GM10248 (cell line): Measurements from ENCODE around the gene GORASP1.
A peak's percentile ranks its signal among the peaks of the same experiment; 100 is the strongest.

Experiments used
- CTCF ChIA-PET: fragments of 300-600 bp; sonication (Branson Sonifier 250); formaldehyde crosslinking; extraction: SDS; loops from one replicate; lab custom pipeline; 2021; ENCODE audit warnings: antibody characterized with exemption; lab: Yijun Ruan, JAX
- POLR2A ChIA-PET: fragments of 350-650 bp; sonication (Branson Sonifier 250); formaldehyde crosslinking; extraction: SDS; loops from one replicate; lab custom pipeline; 2020; ENCODE audit warnings: antibody characterized with exemption; lab: Yijun Ruan, JAX
- DNase-seq: peaks from one replicate; pipeline ENCODE4 v3.0.0; 2012; ENCODE audit errors: extremely low spot score
- TF ChIP-seq, protein P1 (sequence below): IDR thresholded peaks from 2 replicates; pipeline ENCODE4 v1.5.1; 2012; ENCODE audit warnings: mild to moderate bottlenecking, low read depth; ENCODE audit errors: extremely low read depth, missing control alignments, control extremely low read depth

The GORASP1 gene

DNA sequence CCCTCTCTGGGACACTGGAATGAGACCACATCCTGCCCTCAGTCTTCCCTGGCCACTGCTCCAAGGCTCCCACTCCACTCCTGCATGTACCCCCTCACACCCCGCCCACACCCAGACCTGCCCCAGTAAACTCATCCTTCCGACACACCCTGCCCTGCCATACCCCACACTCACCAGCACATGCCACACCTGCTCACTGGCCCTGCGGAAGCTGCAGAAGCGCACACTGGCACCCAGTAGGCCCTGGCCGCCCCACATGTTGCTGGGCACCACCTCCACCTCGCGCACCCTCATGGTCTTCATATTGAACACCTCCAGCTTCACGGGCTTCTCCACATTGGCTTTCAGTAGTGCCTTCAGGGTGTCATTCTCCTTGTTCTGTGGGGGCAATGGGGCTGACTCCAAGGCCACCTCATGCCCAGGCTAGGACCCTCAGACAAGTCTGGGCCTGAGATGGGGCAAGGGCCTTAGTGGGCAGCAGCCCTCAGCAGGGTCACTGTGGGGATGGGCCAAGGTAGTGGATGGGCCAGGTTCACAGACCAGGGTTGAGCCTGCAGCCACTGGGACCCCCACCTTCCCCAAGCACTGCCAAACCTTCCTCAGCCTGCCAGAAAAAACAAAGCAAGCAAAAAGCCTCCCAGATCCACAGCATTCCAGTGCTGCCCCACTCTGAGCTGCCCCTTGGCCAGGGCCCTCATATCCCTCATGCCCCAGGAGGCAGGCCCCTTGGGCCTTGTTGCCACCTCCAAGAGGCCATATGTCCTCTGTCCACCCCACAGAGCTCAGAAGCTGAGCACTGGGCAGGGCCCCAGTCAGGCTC is 4.7 kb downstream of the GORASP1 start:
- ChIA-PET POLR2A (no interaction called here), CTCF (interaction anchor here (0.9 to 1.7 kb wide), 6 partner anchors 9 to 190 kb away, joined by 3 to 6 read pairs (median 4); no protein-coding TSS in a partner anchor)
- TF ChIP-seq, protein P1, sequence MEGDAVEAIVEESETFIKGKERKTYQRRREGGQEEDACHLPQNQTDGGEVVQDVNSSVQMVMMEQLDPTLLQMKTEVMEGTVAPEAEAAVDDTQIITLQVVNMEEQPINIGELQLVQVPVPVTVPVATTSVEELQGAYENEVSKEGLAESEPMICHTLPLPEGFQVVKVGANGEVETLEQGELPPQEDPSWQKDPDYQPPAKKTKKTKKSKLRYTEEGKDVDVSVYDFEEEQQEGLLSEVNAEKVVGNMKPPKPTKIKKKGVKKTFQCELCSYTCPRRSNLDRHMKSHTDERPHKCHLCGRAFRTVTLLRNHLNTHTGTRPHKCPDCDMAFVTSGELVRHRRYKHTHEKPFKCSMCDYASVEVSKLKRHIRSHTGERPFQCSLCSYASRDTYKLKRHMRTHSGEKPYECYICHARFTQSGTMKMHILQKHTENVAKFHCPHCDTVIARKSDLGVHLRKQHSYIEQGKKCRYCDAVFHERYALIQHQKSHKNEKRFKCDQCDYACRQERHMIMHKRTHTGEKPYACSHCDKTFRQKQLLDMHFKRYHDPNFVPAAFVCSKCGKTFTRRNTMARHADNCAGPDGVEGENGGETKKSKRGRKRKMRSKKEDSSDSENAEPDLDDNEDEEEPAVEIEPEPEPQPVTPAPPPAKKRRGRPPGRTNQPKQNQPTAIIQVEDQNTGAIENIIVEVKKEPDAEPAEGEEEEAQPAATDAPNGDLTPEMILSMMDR, result no peak
- no peak for DNase-seq

DNA sequence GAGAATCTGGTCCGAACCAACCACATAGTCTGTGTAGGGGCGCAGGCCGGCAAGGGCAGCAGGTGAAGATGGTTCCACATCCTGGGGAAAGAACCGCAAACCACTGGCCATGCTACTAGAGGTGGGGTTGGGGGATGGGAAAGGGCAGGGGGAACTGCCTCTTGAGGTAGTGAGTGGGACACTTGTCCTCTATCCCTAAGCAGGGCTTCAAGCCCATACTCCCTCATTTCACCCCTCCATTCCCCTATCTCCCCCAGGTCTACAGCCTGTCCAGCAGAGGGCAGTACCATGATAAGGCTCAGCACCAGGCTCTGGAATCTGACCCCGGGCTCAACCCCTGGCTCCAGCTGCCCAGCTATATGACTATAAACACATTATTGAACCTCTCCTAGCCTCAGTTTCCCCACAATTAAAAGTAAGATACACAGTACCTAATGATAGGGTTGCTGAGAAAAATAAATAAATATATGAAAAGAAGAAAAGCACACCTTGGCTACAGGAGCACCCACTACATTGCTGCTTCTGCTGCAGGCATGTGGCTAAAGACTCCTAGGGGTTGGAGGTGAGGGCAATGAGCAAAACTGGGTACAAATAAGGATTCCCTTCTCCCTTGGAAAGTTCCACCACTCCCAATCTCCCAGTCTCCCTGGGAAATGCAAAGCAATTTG is 6.3 kb downstream of the GORASP1 start:
- ChIA-PET POLR2A (no interaction called here), CTCF (interaction anchor here (1.0 to 1.6 kb wide), 6 partner anchors 9 to 190 kb away, joined by 3 to 10 read pairs (median 5); no protein-coding TSS in a partner anchor)
- TF ChIP-seq, protein P1, result peak; percentile 74
- DNase-seq, result peak; percentile 79

DNA sequence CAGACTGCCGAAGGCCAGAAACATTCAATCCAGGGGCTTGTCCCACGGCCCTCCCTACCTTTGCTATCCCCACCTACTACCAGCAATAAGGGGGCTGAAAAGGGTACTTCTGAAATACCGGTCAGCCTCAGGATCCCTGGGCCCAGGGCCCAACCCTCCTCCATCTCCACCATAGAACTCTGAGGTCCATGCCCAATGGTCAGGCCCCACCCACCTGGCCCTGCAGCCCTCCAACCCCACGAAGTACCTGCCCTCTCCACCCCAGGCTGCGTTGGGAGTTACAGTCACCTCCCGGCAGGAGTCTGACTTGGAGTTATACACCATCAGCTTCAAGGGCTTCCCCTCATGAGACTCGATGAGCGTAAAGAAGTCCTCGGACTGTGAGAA is 6.9 kb downstream of the GORASP1 start:
- CTCF ChIA-PET, result interaction anchor here (1.0 to 1.6 kb wide), 5 partner anchors 8 to 191 kb away, joined by 3 to 10 read pairs (median 5); no protein-coding TSS in a partner anchor
- no peak for DNase-seq
- POLR2A ChIA-PET, result no interaction called here
- TF ChIP-seq, protein P1, result no peak

DNA sequence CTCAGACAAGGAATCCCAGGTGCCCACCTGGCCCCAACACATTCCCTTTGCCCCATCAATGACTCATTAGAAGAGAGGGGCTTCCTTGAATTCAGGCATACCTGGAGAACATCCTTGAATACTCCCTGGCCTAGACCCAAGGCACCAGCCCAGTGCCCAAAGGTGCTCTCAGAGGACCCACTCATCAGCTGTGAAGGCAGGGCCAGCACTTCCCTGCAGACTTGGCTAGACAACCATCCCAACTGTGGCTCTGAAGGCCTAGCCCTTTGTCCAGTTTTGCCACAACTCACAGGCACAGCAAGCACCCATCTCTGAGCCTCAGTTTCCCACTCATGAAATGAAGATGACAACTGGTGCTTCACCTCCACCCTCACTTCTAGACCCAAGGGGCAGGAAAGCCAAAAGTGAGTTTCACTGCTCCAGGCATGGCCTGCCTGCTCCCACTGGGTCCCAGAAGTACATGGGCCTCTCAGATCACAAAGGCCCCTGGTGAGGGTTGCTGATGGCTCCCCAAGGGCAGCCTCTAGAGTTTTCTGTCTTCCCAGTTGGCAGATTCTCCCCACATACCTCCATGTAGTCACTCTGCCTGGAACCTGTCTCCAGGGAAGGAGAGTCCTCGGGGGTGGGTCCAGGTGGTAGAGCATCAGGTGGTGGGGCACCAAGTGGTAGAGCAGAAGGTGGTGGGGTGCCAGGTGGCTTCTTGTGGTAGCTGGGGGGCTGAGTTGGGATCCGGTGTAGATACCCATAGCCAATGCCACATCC is 7.5 kb downstream of the GORASP1 start:
- POLR2A ChIA-PET, result no interaction called here
- DNase-seq, result no peak
- CTCF ChIA-PET, result interaction anchor here (1.5 to 1.6 kb wide), 4 partner anchors 8 to 191 kb away, joined by 3 to 10 read pairs (median 6); no protein-coding TSS in a partner anchor
- TF ChIP-seq, protein P1, result no peak

DNA sequence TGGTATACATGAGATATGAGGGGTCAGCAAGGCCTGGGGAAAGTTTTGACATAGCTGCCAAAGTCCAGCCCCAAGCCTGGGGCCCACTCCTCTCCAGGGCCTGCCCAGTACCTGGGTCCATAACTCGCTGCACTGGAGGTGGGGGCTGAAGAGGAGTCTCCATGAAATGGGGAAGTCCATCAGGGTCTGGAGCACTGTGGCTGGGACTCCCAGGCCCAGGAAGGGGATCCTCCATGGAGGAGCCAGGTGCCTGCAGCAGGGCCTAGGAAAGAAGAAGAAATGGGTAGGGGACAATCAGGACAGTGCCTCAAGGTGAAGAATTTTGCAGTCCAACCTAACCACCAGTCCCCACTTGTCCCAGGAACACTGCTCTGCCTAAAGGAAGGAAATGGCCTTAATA is 8.2 kb downstream of the GORASP1 start:
- DNase-seq, result no peak

More for the DNA sequence above, 8.2 kb downstream of the GORASP1 start:
- POLR2A ChIA-PET, result no interaction called here
- CTCF ChIA-PET, result no interaction called here
- TF ChIP-seq, protein P1, result no peak
